Measurements from ENCODE around the gene SMIM43. TPM values are rescaled to one million over a fixed set of nuclear protein-coding genes. Genes with fewer than 3 reads are reported as not detected.

Gene SMIM43
- total and polyA plus RNA-seq, 4 donors = not detected

GRCh38 chr4:121709766-121710405 lies 55.1 kb downstream of the SMIM43 start (continued):
- no peak for TF ChIP-seq HNF4G (IDR thresholded peaks at IDR 0.05)
- TF ChIP-seq NR2F2 (IDR thresholded peaks at IDR 0.05) = no peak
- TF ChIP-seq RXRA (IDR thresholded peaks at IDR 0.05) = no peak
- TF ChIP-seq FOXA2 (IDR thresholded peaks at IDR 0.05) = no peak
- TF ChIP-seq EGR1 (IDR thresholded peaks at IDR 0.05; ENCODE audit: low read depth in 2 of 2) = no peak
- TF ChIP-seq, protein P1, sequence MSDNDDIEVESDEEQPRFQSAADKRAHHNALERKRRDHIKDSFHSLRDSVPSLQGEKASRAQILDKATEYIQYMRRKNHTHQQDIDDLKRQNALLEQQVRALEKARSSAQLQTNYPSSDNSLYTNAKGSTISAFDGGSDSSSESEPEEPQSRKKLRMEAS (IDR thresholded peaks at IDR 0.05) = no peak
- TF ChIP-seq RAD21 (IDR thresholded peaks at IDR 0.05) = no peak
- TF ChIP-seq HNF4A (conservative IDR thresholded peaks at IDR 0.05) = no peak
- TF ChIP-seq JUND (IDR thresholded peaks at IDR 0.05) = no peak
- no peak for TF ChIP-seq ATF3 (IDR thresholded peaks at IDR 0.05)
- TF ChIP-seq GABPA (IDR thresholded peaks at IDR 0.05 in 1 of 2, conservative IDR thresholded peaks at IDR 0.05 in 1 of 2) = no peak
- no peak for TF ChIP-seq YY1 (IDR thresholded peaks at IDR 0.05)
- no peak for TF ChIP-seq SP1 (IDR thresholded peaks at IDR 0.05)
- TF ChIP-seq TAF1 (conservative IDR thresholded peaks at IDR 0.05) = no peak
- TF ChIP-seq FOXA1 (IDR thresholded peaks at IDR 0.05) = no peak

Other genes with a start within 250 kb of the SMIM43 start
- gene ANXA5, start 68.2 kb downstream of the SMIM43 start, total RNA-seq = 10 to 100 TPM; 82.5 to 91.6 TPM
- 100 to 1,000 TPM in 1 of 2 donors, 10 to 100 TPM in 1; 71.0 to 131 TPM for gene ANXA5, start 68.2 kb downstream of the SMIM43 start, polyA plus RNA-seq
- gene EXOSC9, start 36.2 kb upstream of the SMIM43 start, total RNA-seq = 10 to 100 TPM; 11.6 to 20.0 TPM
- 1 to 10 TPM; 5.3 to 8.4 TPM for gene EXOSC9, start 36.2 kb upstream of the SMIM43 start, polyA plus RNA-seq
- gene CCNA2, start 58.7 kb upstream of the SMIM43 start, total RNA-seq = 10 to 100 TPM in 1 of 2 donors, under 1 TPM in 1; 0.33 to 81.4 TPM
- 1 to 10 TPM in 1 of 2 donors, under 1 TPM in 1; 0.76 to 4.0 TPM for gene CCNA2, start 58.7 kb upstream of the SMIM43 start, polyA plus RNA-seq
- 1 to 10 TPM; 4.2 to 8.4 TPM for gene BBS7, start 105.3 kb upstream of the SMIM43 start, total RNA-seq
- gene BBS7, start 105.3 kb upstream of the SMIM43 start, polyA plus RNA-seq = 1 to 10 TPM; 1.8 to 1.9 TPM
- under 1 TPM; 0.08 to 0.33 TPM for gene TRPC3, start 186.9 kb upstream of the SMIM43 start, total RNA-seq
- gene TRPC3, start 186.9 kb upstream of the SMIM43 start, polyA plus RNA-seq = under 1 TPM; 0.06 to 0.10 TPM

Measured in liver (tissue), 5 donors.